Activated CD4-positive, alpha-beta T cell treated with anti-CD3 and anti-CD28 coated beads for 36 hours (primary cell): ENCODE measurements around the gene IRX4. TPM values are rescaled to one million over a fixed set of nuclear protein-coding genes. Genes with fewer than 3 reads are reported as not detected.
A peak's percentile ranks its signal among the peaks of the same experiment; 100 is the strongest.

Experiments used
- ATAC-seq: fragments of 200-7000 bp; cut with Tn5 transposase; one replicate; pipeline ENCODE4 v1.10.0; 2021; ENCODE audit warnings: mild to moderate bottlenecking, moderate library complexity
- CTCF ChIA-PET: fragments of 350-600 bp; sonication (Branson Sonifier 250); formaldehyde crosslinking; loops from one replicate; lab custom pipeline; 2021; ENCODE audit warnings: antibody characterized with exemption; lab: Charles Lee
- POLR2A ChIA-PET: fragments of 350-600 bp; sonication (Branson Sonifier 250); formaldehyde crosslinking; loops from one replicate; lab custom pipeline; 2021; ENCODE audit warnings: antibody characterized with exemption, inconsistent platforms; lab: Charles Lee
- DNase-seq: peaks from one replicate; pipeline ENCODE4 v3.0.0-alpha.2; 2020
- H3K27ac Mint-ChIP-seq: one replicate; pipeline ENCODE4 v1.8.0; 2021; ENCODE audit warnings: mixed read lengths
- H3K27me3 Mint-ChIP-seq: one replicate; pipeline ENCODE4 v1.8.0; 2021; ENCODE audit warnings: mixed read lengths
- H3K36me3 Mint-ChIP-seq: one replicate; pipeline ENCODE4 v1.8.0; 2021; ENCODE audit warnings: low read depth, mixed read lengths
- H3K4me1 Mint-ChIP-seq: one replicate; pipeline ENCODE4 v1.8.0; 2021; ENCODE audit warnings: mixed read lengths
- H3K4me3 Mint-ChIP-seq: one replicate; pipeline ENCODE4 v1.8.0; 2021; ENCODE audit warnings: mild to moderate bottlenecking, moderate library complexity, mixed read lengths
- H3K9me3 Mint-ChIP-seq: one replicate; pipeline ENCODE4 v1.8.0; 2021; ENCODE audit warnings: low read depth, mixed read lengths
- intact Hi-C, 2 experiments: fragments of 100-400 bp; cut with DNase I in 1 of 2; cut with micrococcal nuclease in 1 of 2; formaldehyde crosslinking; loops; one replicate each; pipeline versions ENCODE4 v1.14.2 to v1.15.1; 2022 to 2024; cut with DNase I, micrococcal nuclease
- total RNA-seq, 2 experiments: library from RNA; stranded (reverse); gene quantifications; one replicate each; pipeline ENCODE4 v1.2.3, GENCODE V29; 2021

IRX4 gene
- total RNA-seq, 2 experiments from 2014 or later = not detected

GRCh38 chr5:1836176-1836890, 46.4 kb downstream of the IRX4 start:
- H3K9me3 Mint-ChIP-seq = no peaks in the 10 kb centered on the region
- H3K27me3 Mint-ChIP-seq = peaks cover 7% of the 10 kb centered on the region
- ChIA-PET POLR2A (no interaction called here), CTCF (no interaction called here)
- H3K27ac Mint-ChIP-seq = no peak overlapping the region
- intact Hi-C loops = no loop called here
- ATAC-seq (no peak), DNase-seq (no peak)
- no peak overlapping the region for H3K4me3 Mint-ChIP-seq
- no peaks in the 10 kb centered on the region for H3K36me3 Mint-ChIP-seq
- no peaks in the 10 kb centered on the region for H3K4me1 Mint-ChIP-seq

- DNase-seq = no peak
- no peaks in the 10 kb centered on the region for H3K4me1 Mint-ChIP-seq
- no peaks in the 10 kb centered on the region for H3K36me3 Mint-ChIP-seq
- H3K27ac Mint-ChIP-seq = no peak overlapping the region
- H3K27me3 Mint-ChIP-seq = peaks cover 5% of the 10 kb centered on the region
- ChIA-PET POLR2A (no interaction called here), CTCF (no interaction called here)
- ATAC-seq = no peak
- intact Hi-C loops = no loop called here
- no peak overlapping the region for H3K4me3 Mint-ChIP-seq
- H3K9me3 Mint-ChIP-seq = no peaks in the 10 kb centered on the region
Measured at GRCh38 chr5:1835431-1835830, 47.3 kb downstream of the IRX4 start.

- peaks cover 3% of the 10 kb centered on the region for H3K27me3 Mint-ChIP-seq
- POLR2A ChIA-PET = no interaction called here
- intact Hi-C loops = no loop called here
- no peaks in the 10 kb centered on the region for H3K9me3 Mint-ChIP-seq
- H3K4me3 Mint-ChIP-seq = no peak overlapping the region
- no peaks in the 10 kb centered on the region for H3K4me1 Mint-ChIP-seq
- H3K27ac Mint-ChIP-seq = no peak overlapping the region
- CTCF ChIA-PET = no interaction called here
- DNase-seq (no peak), ATAC-seq (no peak)
- H3K36me3 Mint-ChIP-seq = peaks cover 3% of the 10 kb centered on the region
Measured at GRCh38 chr5:1834721-1835429, 47.9 kb downstream of the IRX4 start.

- Mint-ChIP-seq H3K9me3 (no peaks in the 10 kb centered on the region), H3K27me3 (no peaks in the 10 kb centered on the region), H3K36me3 (peaks cover 5% of the 10 kb centered on the region), H3K27ac (no peak overlapping the region), H3K4me3 (no peak overlapping the region), H3K4me1 (no peaks in the 10 kb centered on the region)
- intact Hi-C loops = no loop called here
- ChIA-PET CTCF (no interaction called here), POLR2A (no interaction called here)
- ATAC-seq (no peak), DNase-seq (no peak)
Measured at GRCh38 chr5:1834022-1834551, 48.6 kb downstream of the IRX4 start.

- intact Hi-C loops = no loop called here
- CTCF ChIA-PET = no interaction called here
- H3K4me1 Mint-ChIP-seq = no peaks in the 10 kb centered on the region
- H3K4me3 Mint-ChIP-seq = no peak overlapping the region
- no peaks in the 10 kb centered on the region for H3K27me3 Mint-ChIP-seq
- POLR2A ChIA-PET = no interaction called here
- ATAC-seq (no peak), DNase-seq (no peak)
- no peaks in the 10 kb centered on the region for H3K9me3 Mint-ChIP-seq
- no peak overlapping the region for H3K27ac Mint-ChIP-seq
- peaks cover 5% of the 10 kb centered on the region for H3K36me3 Mint-ChIP-seq
Measured at GRCh38 chr5:1833264-1834021, 49.3 kb downstream of the IRX4 start.

GRCh38 chr5:1832511-1833250, 50.0 kb downstream of the IRX4 start:
- POLR2A ChIA-PET = interaction anchor here (0.6 kb wide), 1 partner anchor 103 kb away, joined by 3 read pairs; no protein-coding TSS in a partner anchor
- Mint-ChIP-seq H3K27ac (no peak overlapping the region), H3K36me3 (peaks cover 5% of the 10 kb centered on the region), H3K4me1 (no peaks in the 10 kb centered on the region), H3K27me3 (no peaks in the 10 kb centered on the region), H3K4me3 (no peak overlapping the region), H3K9me3 (no peaks in the 10 kb centered on the region)
- DNase-seq = no peak
- intact Hi-C loops = no loop called here
- CTCF ChIA-PET = no interaction called here
- no peak for ATAC-seq

GRCh38 chr5:1831677-1832313, 50.9 kb downstream of the IRX4 start:
- no peak overlapping the region for H3K27ac Mint-ChIP-seq
- no peaks in the 10 kb centered on the region for H3K4me1 Mint-ChIP-seq
- ChIA-PET POLR2A (interaction anchor here (0.6 kb wide), 1 partner anchor 102 kb away, joined by 3 read pairs; no protein-coding TSS in a partner anchor), CTCF (no interaction called here)
- DNase-seq = no peak
- no peak for ATAC-seq
- no peak overlapping the region for H3K4me3 Mint-ChIP-seq
- peaks cover 5% of the 10 kb centered on the region for H3K36me3 Mint-ChIP-seq
- H3K27me3 Mint-ChIP-seq = no peaks in the 10 kb centered on the region
- H3K9me3 Mint-ChIP-seq = no peaks in the 10 kb centered on the region
- intact Hi-C loops = no loop called here

- Mint-ChIP-seq H3K9me3 (no peaks in the 10 kb centered on the region), H3K27ac (no peak overlapping the region), H3K4me3 (no peak overlapping the region), H3K4me1 (no peaks in the 10 kb centered on the region), H3K36me3 (peaks cover 5% of the 10 kb centered on the region), H3K27me3 (no peaks in the 10 kb centered on the region)
- CTCF ChIA-PET = no interaction called here
- DNase-seq = no peak
- no peak for ATAC-seq
- intact Hi-C loops = no loop called here
- POLR2A ChIA-PET = no interaction called here
Measured at GRCh38 chr5:1831257-1831656, 51.5 kb downstream of the IRX4 start.

- Mint-ChIP-seq H3K9me3 (no peaks in the 10 kb centered on the region), H3K36me3 (peaks cover 7% of the 10 kb centered on the region), H3K27ac (no peak overlapping the region), H3K27me3 (no peaks in the 10 kb centered on the region), H3K4me1 (no peaks in the 10 kb centered on the region), H3K4me3 (no peak overlapping the region)
- POLR2A ChIA-PET = no interaction called here
- no peak for DNase-seq
- no peak for ATAC-seq
- intact Hi-C loops = no loop called here
- CTCF ChIA-PET = no interaction called here
Measured at GRCh38 chr5:1830571-1831228, 52.0 kb downstream of the IRX4 start.

GRCh38 chr5:1827886-1828397, 54.8 kb downstream of the IRX4 start:
- no peaks in the 10 kb centered on the region for H3K4me1 Mint-ChIP-seq
- no peaks in the 10 kb centered on the region for H3K27me3 Mint-ChIP-seq
- ChIA-PET POLR2A (no interaction called here), CTCF (no interaction called here)
- intact Hi-C loops = no loop called here
- H3K9me3 Mint-ChIP-seq = no peaks in the 10 kb centered on the region
- DNase-seq (peak; percentile 52), ATAC-seq (peak; percentile 89)
- H3K36me3 Mint-ChIP-seq = peaks cover 11% of the 10 kb centered on the region
- H3K27ac Mint-ChIP-seq = no peak overlapping the region
- H3K4me3 Mint-ChIP-seq = no peak overlapping the region
